ENCODE data around the gene ODC1. TPM values are rescaled to one million over a fixed set of nuclear protein-coding genes. Genes with fewer than 3 reads are reported as not detected.

The ODC1 gene
- polyA plus RNA-seq, 1 experiment = 86.9 TPM

GRCh38 chr2:10452312-10452711 lies 4.2 kb upstream of the ODC1 start:
- peak; percentile 33 for DNase-seq (ENCODE audit: low read depth)
- H3K27me3 ChIP-seq (ENCODE audit: control insufficient read depth, insufficient read depth, low read length) = no peaks in the 10 kb centered on the region; the same call in 1 of the 2 replicates
- ChIA-PET POLR2A (interaction anchor here (0.6 kb wide), 1 partner anchor 233 kb away, joined by 16 read pairs; no protein-coding TSS in a partner anchor), CTCF (interaction anchor here (1.1 kb wide), 1 partner anchor 208 kb away, joined by 4 read pairs; no protein-coding TSS in a partner anchor)
- H3K36me3 ChIP-seq (ENCODE audit: control insufficient read depth, insufficient read depth, low read length) = no peaks in the 10 kb centered on the region
- no peak for TF ChIP-seq CTCF (IDR thresholded peaks at IDR 0.05; ENCODE audit: insufficient read depth, low read depth, low read length)
- H3K4me3 ChIP-seq (ENCODE audit: low read depth, low read length) = no peak overlapping the region

- ChIA-PET POLR2A (interaction anchor here (0.6 kb wide), 1 partner anchor 234 kb away, joined by 16 read pairs; no protein-coding TSS in a partner anchor), CTCF (interaction anchor here (1.1 kb wide), 1 partner anchor 208 kb away, joined by 4 read pairs; no protein-coding TSS in a partner anchor)
- no peak for DNase-seq (ENCODE audit: low read depth)
- Histone ChIP-seq H3K4me3 (ENCODE audit: low read depth, low read length) (no peak overlapping the region), H3K36me3 (ENCODE audit: control insufficient read depth, insufficient read depth, low read length) (no peaks in the 10 kb centered on the region), H3K27me3 (ENCODE audit: control insufficient read depth, insufficient read depth, low read length) (no peaks in the 10 kb centered on the region; the same call in 1 of the 2 replicates)
- TF ChIP-seq CTCF (IDR thresholded peaks at IDR 0.05; ENCODE audit: insufficient read depth, low read depth, low read length) = no peak
Measured at GRCh38 chr2:10451819-10452218, 3.7 kb upstream of the ODC1 start.

- POLR2A ChIA-PET = no interaction called here
- Histone ChIP-seq H3K4me3 (ENCODE audit: low read depth, low read length) (no peak overlapping the region), H3K36me3 (ENCODE audit: control insufficient read depth, insufficient read depth, low read length) (no peaks in the 10 kb centered on the region), H3K27me3 (ENCODE audit: control insufficient read depth, insufficient read depth, low read length) (no peaks in the 10 kb centered on the region)
- TF ChIP-seq CTCF (IDR thresholded peaks at IDR 0.05; ENCODE audit: insufficient read depth, low read depth, low read length) = no peak
- CTCF ChIA-PET = interaction anchor here (0.7 to 1.1 kb wide), 3 partner anchors 15 to 325 kb away, joined by 3 to 5 read pairs (median 4); no protein-coding TSS in a partner anchor
- DNase-seq (ENCODE audit: low read depth) = no peak
Measured at GRCh38 chr2:10449838-10450691, 1.9 kb upstream of the ODC1 start.

DNA sequence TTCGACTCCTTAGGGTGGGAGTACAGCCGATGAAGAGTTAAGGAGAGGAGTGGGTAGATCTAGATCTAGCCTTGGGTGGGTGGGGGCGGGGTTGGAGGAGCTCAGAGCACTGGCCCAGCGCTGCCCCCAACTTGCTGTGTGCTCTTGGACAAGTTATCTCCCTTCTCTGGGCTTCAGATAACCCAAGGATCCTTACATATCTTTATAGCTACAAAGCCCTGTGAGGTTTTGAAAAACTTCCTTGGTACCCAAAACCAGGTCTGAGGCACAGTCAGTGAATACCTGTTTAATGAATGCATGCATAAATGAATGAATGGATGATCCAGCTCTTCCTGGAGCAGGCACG lies 1.3 kb upstream of the ODC1 start:
- ChIA-PET CTCF (interaction anchor here (1.5 kb wide), 1 partner anchor 15 kb away, joined by 7 read pairs; no protein-coding TSS in a partner anchor), POLR2A (no interaction called here)
- no peak for TF ChIP-seq CTCF (IDR thresholded peaks at IDR 0.05; ENCODE audit: insufficient read depth, low read depth, low read length)
- DNase-seq (ENCODE audit: low read depth) = no peak
- Histone ChIP-seq H3K27me3 (ENCODE audit: control insufficient read depth, insufficient read depth, low read length) (no peaks in the 10 kb centered on the region), H3K36me3 (ENCODE audit: control insufficient read depth, insufficient read depth, low read length) (no peaks in the 10 kb centered on the region), H3K4me3 (ENCODE audit: low read depth, low read length) (peak overlapping the region; percentile 58; the same call in 1 of the 2 replicates)
